ENCODE results near the gene IFI44L. TPM values are rescaled to one million over a fixed set of nuclear protein-coding genes. Genes with fewer than 3 reads are reported as not detected.

The IFI44L gene
- total RNA-seq, 1 donor, result 1.3 TPM

DNA sequence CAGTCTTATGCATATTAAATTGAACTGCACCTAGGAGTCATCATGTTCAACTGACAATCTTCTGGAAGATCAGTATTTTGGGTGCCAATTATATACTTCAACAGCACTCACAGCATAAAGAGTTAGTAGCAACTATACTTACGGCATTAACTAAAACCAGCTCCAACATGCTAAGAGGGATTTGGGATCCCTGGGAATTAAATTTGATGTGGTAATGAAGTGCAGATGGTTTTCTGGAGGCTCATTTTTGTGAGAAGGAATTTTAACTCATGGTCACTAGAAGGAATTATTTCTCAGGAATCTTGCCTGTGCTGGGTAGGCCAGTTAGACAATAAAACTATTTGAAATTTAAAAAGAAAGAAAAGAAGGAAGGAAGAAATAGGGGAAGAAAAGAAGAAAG lies 47.7 kb downstream of the IFI44L start:
- H3K4me3 ChIP-seq (ENCODE audit: low read depth, low read length), result no peak overlapping the region
- DNase-seq (ENCODE audit: low read depth), result no peak
- TF ChIP-seq, protein P1, sequence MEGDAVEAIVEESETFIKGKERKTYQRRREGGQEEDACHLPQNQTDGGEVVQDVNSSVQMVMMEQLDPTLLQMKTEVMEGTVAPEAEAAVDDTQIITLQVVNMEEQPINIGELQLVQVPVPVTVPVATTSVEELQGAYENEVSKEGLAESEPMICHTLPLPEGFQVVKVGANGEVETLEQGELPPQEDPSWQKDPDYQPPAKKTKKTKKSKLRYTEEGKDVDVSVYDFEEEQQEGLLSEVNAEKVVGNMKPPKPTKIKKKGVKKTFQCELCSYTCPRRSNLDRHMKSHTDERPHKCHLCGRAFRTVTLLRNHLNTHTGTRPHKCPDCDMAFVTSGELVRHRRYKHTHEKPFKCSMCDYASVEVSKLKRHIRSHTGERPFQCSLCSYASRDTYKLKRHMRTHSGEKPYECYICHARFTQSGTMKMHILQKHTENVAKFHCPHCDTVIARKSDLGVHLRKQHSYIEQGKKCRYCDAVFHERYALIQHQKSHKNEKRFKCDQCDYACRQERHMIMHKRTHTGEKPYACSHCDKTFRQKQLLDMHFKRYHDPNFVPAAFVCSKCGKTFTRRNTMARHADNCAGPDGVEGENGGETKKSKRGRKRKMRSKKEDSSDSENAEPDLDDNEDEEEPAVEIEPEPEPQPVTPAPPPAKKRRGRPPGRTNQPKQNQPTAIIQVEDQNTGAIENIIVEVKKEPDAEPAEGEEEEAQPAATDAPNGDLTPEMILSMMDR (IDR thresholded peaks at IDR 0.05; ENCODE audit: insufficient read depth, low read depth, low read length), result no peak

DNA sequence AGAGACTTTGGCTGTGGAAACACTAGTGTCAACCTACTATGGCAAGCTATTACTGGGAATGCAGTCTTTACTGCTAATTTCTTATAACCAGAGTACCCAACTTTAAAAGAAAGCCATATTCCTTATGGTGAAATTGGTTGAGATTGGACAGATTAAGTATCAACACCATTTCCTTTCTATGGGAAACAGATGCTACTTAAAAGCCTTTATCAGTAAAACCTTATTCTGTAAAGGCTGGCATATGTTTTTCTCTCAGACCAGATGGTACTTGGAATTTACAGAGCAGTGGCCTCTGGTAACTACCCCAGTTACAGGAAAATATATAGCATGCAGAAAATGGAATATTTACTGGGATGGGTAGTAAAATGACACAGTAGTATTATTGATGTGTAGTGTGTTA lies 48.2 kb downstream of the IFI44L start:
- TF ChIP-seq, protein P1 (IDR thresholded peaks at IDR 0.05; ENCODE audit: insufficient read depth, low read depth, low read length), result no peak
- H3K4me3 ChIP-seq (ENCODE audit: low read depth, low read length), result no peak overlapping the region
- DNase-seq (ENCODE audit: low read depth), result no peak

GRCh38 chr1:78672428-78672827 lies 52.2 kb downstream of the IFI44L start:
- TF ChIP-seq, protein P1 (IDR thresholded peaks at IDR 0.05; ENCODE audit: insufficient read depth, low read depth, low read length), result no peak
- no peak overlapping the region for H3K4me3 ChIP-seq (ENCODE audit: low read depth, low read length)
- no peak for DNase-seq (ENCODE audit: low read depth)

GRCh38 chr1:78673120-78673519 lies 52.9 kb downstream of the IFI44L start:
- DNase-seq (ENCODE audit: low read depth), result no peak
- TF ChIP-seq, protein P1 (IDR thresholded peaks at IDR 0.05; ENCODE audit: insufficient read depth, low read depth, low read length), result no peak

GRCh38 chr1:78676347-78676982 lies 56.2 kb downstream of the IFI44L start:
- DNase-seq (ENCODE audit: low read depth), result peak; percentile 80
- TF ChIP-seq, protein P1 (IDR thresholded peaks at IDR 0.05; ENCODE audit: insufficient read depth, low read depth, low read length), result peak; percentile 71
- no peak overlapping the region for H3K4me3 ChIP-seq (ENCODE audit: low read depth, low read length)

More at GRCh38 chr1:78673120-78673519, 52.9 kb downstream of the IFI44L start:
- H3K4me3 ChIP-seq (ENCODE audit: low read depth, low read length), result no peak overlapping the region

DNA sequence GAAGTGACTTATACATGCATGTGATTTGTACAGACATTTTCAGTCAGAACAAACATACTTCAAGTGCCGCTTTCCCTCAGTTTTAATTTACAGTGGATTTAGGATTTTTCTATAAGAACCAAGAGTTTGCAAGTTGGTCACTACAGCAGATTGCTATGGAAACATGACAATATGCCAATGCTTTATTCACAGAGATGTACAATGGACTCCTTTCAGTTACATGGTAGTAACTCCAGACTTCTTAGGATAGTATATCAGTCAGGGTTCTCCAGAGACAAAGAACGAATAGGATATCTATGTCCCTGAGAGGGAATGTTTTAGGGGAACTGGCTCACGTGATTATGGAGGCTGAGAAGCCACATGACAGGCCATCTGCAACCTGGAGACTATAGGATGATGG lies 56.7 kb downstream of the IFI44L start:
- TF ChIP-seq, protein P1 (IDR thresholded peaks at IDR 0.05; ENCODE audit: insufficient read depth, low read depth, low read length), result no peak
- no peak overlapping the region for H3K4me3 ChIP-seq (ENCODE audit: low read depth, low read length)
- DNase-seq (ENCODE audit: low read depth), result no peak

DNA sequence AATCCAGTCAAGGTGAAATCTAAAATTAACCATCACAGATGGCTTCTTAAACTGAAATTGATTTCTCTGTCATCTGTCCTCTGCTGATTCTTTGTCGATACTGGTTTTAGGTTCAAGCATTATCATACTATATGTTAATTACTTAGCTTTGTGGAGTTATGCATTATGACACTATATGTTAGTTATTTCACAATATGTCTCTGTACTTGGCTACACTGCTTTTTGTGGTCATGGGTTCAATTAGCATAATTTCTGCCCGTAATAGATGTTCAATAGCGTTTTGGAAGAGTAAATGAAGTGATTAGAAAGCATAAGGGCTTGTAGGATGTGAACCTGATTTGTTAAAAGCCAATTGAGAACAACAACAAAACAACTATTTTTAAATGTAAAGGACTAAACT lies 57.5 kb downstream of the IFI44L start:
- no peak overlapping the region for H3K4me3 ChIP-seq (ENCODE audit: low read depth, low read length)
- no peak for DNase-seq (ENCODE audit: low read depth)
- TF ChIP-seq, protein P1 (IDR thresholded peaks at IDR 0.05; ENCODE audit: insufficient read depth, low read depth, low read length), result no peak

Data from fibroblast of villous mesenchyme (primary cell).